ENCODE measurements around the gene YIPF1. TPM values are rescaled to one million over a fixed set of nuclear protein-coding genes. Genes with fewer than 3 reads are reported as not detected.

YIPF1 gene
- total and polyA plus RNA-seq, 4 donors, result 19.9 to 33.3 (median 25.1) TPM

- DNase-seq (no peak), ATAC-seq (ENCODE audit: insufficient read depth, low FRiP score) (no peak)
- Histone ChIP-seq H3K27me3 (ENCODE audit: control insufficient read depth in 3 of 3, insufficient read depth in 3 of 3, low read length in 2 of 3) (no peaks in the 10 kb centered on the region), H3K27ac (ENCODE audit: low read depth in 1 of 2, low read length in 1 of 2) (no peak overlapping the region), H3K9ac (ENCODE audit: insufficient read depth in 1 of 2, low read length in 2 of 2) (no peak overlapping the region), H3K4me3 (no peak overlapping the region), H3K36me3 (ENCODE audit: control insufficient read depth in 4 of 4, insufficient read depth in 4 of 4, low read length in 4 of 4) (peaks cover 0 to 10% (median 5%) of the 10 kb centered on the region in 4 donors), H3K4me1 (ENCODE audit: control insufficient read depth in 5 of 5, insufficient read depth in 5 of 5, low read length in 5 of 5) (no peaks in the 10 kb centered on the region), H3K9me3 (ENCODE audit: control insufficient read depth in 4 of 4, insufficient read depth in 3 of 4, low read length in 3 of 4) (peaks cover 0 to 3% (median 0%) of the 10 kb centered on the region in 4 donors)
- WGBS, 2 donors, result 81 to 82% methylated on average over 6 of the region's 6 CpGs
- TF ChIP-seq CTCF (IDR thresholded peaks at IDR 0.05; ENCODE audit: control extremely low read depth, extremely low read depth), result no peak
Measured at GRCh38 chr1:53847980-53848379, 41.6 kb downstream of the YIPF1 start.

GRCh38 chr1:53842347-53842746 is 47.2 kb downstream of the YIPF1 start:
- 92 to 93% methylated on average over 3 of the region's 3 CpGs for WGBS, 2 donors
- H3K27ac ChIP-seq (ENCODE audit: low read depth in 1 of 2, low read length in 1 of 2), result no peak overlapping the region
- ATAC-seq (ENCODE audit: insufficient read depth, low FRiP score), result no peak
- H3K9me3 ChIP-seq (ENCODE audit: control insufficient read depth in 4 of 4, insufficient read depth in 3 of 4, low read length in 3 of 4), result peaks cover 0 to 3% (median under 1%) of the 10 kb centered on the region in 4 donors
- no peak overlapping the region for H3K9ac ChIP-seq (ENCODE audit: insufficient read depth in 1 of 2, low read length in 2 of 2)
- H3K4me1 ChIP-seq (ENCODE audit: control insufficient read depth in 5 of 5, insufficient read depth in 5 of 5, low read length in 5 of 5), result peaks cover 0 to 3% (median 0%) of the 10 kb centered on the region in 5 donors
- TF ChIP-seq CTCF (IDR thresholded peaks at IDR 0.05; ENCODE audit: control extremely low read depth, extremely low read depth), result no peak
- H3K27me3 ChIP-seq (ENCODE audit: control insufficient read depth in 3 of 3, insufficient read depth in 3 of 3, low read length in 2 of 3), result no peaks in the 10 kb centered on the region
- H3K4me3 ChIP-seq, result no peak overlapping the region
- no peak for DNase-seq
- H3K36me3 ChIP-seq (ENCODE audit: control insufficient read depth in 4 of 4, insufficient read depth in 4 of 4, low read length in 4 of 4), result no peaks in the 10 kb centered on the region

- 6 to 15% methylated on average over 2 of the region's 2 CpGs for WGBS, 2 donors
- no peaks in the 10 kb centered on the region for H3K36me3 ChIP-seq (ENCODE audit: control insufficient read depth in 4 of 4, insufficient read depth in 4 of 4, low read length in 4 of 4)
- peaks cover 0 to 3% (median 2%) of the 10 kb centered on the region in 5 donors for H3K4me1 ChIP-seq (ENCODE audit: control insufficient read depth in 5 of 5, insufficient read depth in 5 of 5, low read length in 5 of 5)
- DNase-seq, result no peak
- H3K9ac ChIP-seq (ENCODE audit: insufficient read depth in 1 of 2, low read length in 2 of 2), result no peak overlapping the region
- H3K27me3 ChIP-seq (ENCODE audit: control insufficient read depth in 3 of 3, insufficient read depth in 3 of 3, low read length in 2 of 3), result no peaks in the 10 kb centered on the region
- TF ChIP-seq CTCF (IDR thresholded peaks at IDR 0.05; ENCODE audit: control extremely low read depth, extremely low read depth), result no peak
- no peak overlapping the region for H3K4me3 ChIP-seq
- peaks cover 0 to 3% (median under 1%) of the 10 kb centered on the region in 4 donors for H3K9me3 ChIP-seq (ENCODE audit: control insufficient read depth in 4 of 4, insufficient read depth in 3 of 4, low read length in 3 of 4)
- ATAC-seq (ENCODE audit: insufficient read depth, low FRiP score), result no peak
- H3K27ac ChIP-seq (ENCODE audit: low read depth in 1 of 2, low read length in 1 of 2), result no peak overlapping the region
Measured at GRCh38 chr1:53838654-53838974, 51.0 kb downstream of the YIPF1 start.
